ENCODE measurements around the gene SETD5. TPM values are rescaled to one million over a fixed set of nuclear protein-coding genes. Genes with fewer than 3 reads are reported as not detected.

SETD5 gene
- total and polyA plus RNA-seq, 2 of the 8 experiments (the other 6 are each of a cell fraction or from before 2014, with no cell fraction given) = 108 to 234 TPM

- no peak for TF ChIP-seq NRF1 (IDR thresholded peaks at IDR 0.05; ENCODE audit: low read depth, low read length)
Observed at GRCh38 chr3:9497821-9498565, 100.6 kb downstream of the SETD5 start (continued).

All from H1 (cell line).